Measurements from ENCODE around the gene S100A9. TPM values are rescaled to one million over a fixed set of nuclear protein-coding genes. Genes with fewer than 3 reads are reported as not detected.

S100A9 gene
- total RNA-seq, 1 donor from 2014 or later = 34,355 TPM

Other genes starting within 250 kb of the S100A9 start
- 198 TPM for gene SPRR2F, start 244.3 kb upstream of the S100A9 start, total RNA-seq
- 0.68 TPM for gene SPRR2G, start 207.0 kb upstream of the S100A9 start, total RNA-seq
- gene LELP1, start 154.4 kb upstream of the S100A9 start, total RNA-seq = not detected
- not detected for gene PRR9, start 140.3 kb upstream of the S100A9 start, total RNA-seq
- not detected for gene LORICRIN, start 98.2 kb upstream of the S100A9 start, total RNA-seq
- 31.3 TPM for gene PGLYRP3, start 44.9 kb upstream of the S100A9 start, total RNA-seq
- 14.5 TPM for gene PGLYRP4, start 9.0 kb upstream of the S100A9 start, total RNA-seq
- gene S100A12, start 17.8 kb downstream of the S100A9 start, total RNA-seq = 65.2 TPM
- 27,439 TPM for gene S100A8, start 33.2 kb downstream of the S100A9 start, total RNA-seq
- 24.6 TPM for gene S100A7A, start 58.7 kb downstream of the S100A9 start, total RNA-seq
- gene S100A7, start 102.8 kb downstream of the S100A9 start, total RNA-seq = 5,647 TPM
- gene S100A6, start 178.1 kb downstream of the S100A9 start, total RNA-seq = 976 TPM
- not detected for gene S100A5, start 183.1 kb downstream of the S100A9 start, total RNA-seq
- 36.0 TPM for gene S100A4, start 188.0 kb downstream of the S100A9 start, total RNA-seq
- 9.6 TPM for gene S100A3, start 191.4 kb downstream of the S100A9 start, total RNA-seq
- 4,166 TPM for gene S100A2, start 208.0 kb downstream of the S100A9 start, total RNA-seq